GM12878 (cell line): ENCODE results near the gene ENPP6. TPM values are rescaled to one million over a fixed set of nuclear protein-coding genes. Genes with fewer than 3 reads are reported as not detected.

Experiments used
- ATAC-seq: fragments of 200-7000 bp; cut with Tn5 transposase; 3 replicates; pipeline ENCODE4 v1.9.1; 2020; ENCODE audit warnings: mild to moderate bottlenecking, moderate library complexity
- BruUV-seq: library from RNA; stranded (reverse); fragments of 400-500 nt; replicated peaks from 2 replicates; lab custom pipeline; 2021; lab: Mats Ljungman, UMichigan
- CTCF ChIA-PET: fragments of 300-600 bp; sonication (Branson Sonifier 250); formaldehyde crosslinking; extraction: SDS; loops from one replicate; lab custom pipeline; 2021; ENCODE audit warnings: inconsistent platforms; lab: Yijun Ruan, JAX
- POLR2A ChIA-PET: fragments of 350-600 bp; formaldehyde crosslinking; extraction: SDS; loops from one replicate; lab custom pipeline; 2021; ENCODE audit warnings: inconsistent platforms; lab: Charles Lee
- RAD21 ChIA-PET: fragments of 300-600 bp; sonication (Branson Sonifier 250); formaldehyde crosslinking; loops from one replicate; lab custom pipeline; 2023; ENCODE audit warnings: antibody characterized with exemption; ENCODE audit not compliant: unreplicated experiment; lab: Charles Lee
- SMC1A ChIA-PET: fragments of 300-600 bp; sonication (Branson Sonifier 250); formaldehyde crosslinking; loops from one replicate; lab custom pipeline; 2023; ENCODE audit not compliant: unreplicated experiment, uncharacterized antibody; lab: Charles Lee
- DNase-seq: peaks from one replicate; pipeline ENCODE4 v3.0.0-alpha.2; 2011; ENCODE audit warnings: low read depth, low spot score
- FAIRE-seq: peaks from 3 replicates; lab custom pipeline; 2011; peaks lifted over from hg19 to GRCh38; lab: Jason Lieb, UNC
- H2AFZ ChIP-seq: 2 replicates; pipeline ENCODE4 v1.6.0; 2011; ENCODE audit warnings: low read depth, low read length, control low read depth; ENCODE audit not compliant: control insufficient read depth
- H3K27ac ChIP-seq: 2 replicates; pipeline ENCODE4 v1.5.1; 2011; ENCODE audit warnings: control low read depth; ENCODE audit not compliant: control insufficient read depth, insufficient read depth
- H3K27me3 ChIP-seq, 2 experiments: replicated peaks in 1 of 2; 2 replicates each; pipeline versions ENCODE4 v1.6.0 to v1.6.1; 2011; ENCODE audit warnings: low read length in 1 of 2; ENCODE audit not compliant: control insufficient read depth in 2 of 2, insufficient read depth in 2 of 2
- H3K36me3 ChIP-seq, 2 experiments: 2 replicates each; pipeline ENCODE4 v1.5.1; 2011; ENCODE audit warnings: low read length in 1 of 2; ENCODE audit not compliant: control insufficient read depth in 2 of 2, insufficient read depth in 2 of 2
- H3K4me1 ChIP-seq: 2 replicates; pipeline ENCODE4 v1.6.1; 2011; ENCODE audit warnings: mild to moderate bottlenecking, low read length, moderate library complexity, mixed read lengths; ENCODE audit not compliant: control insufficient read depth, insufficient read depth
- H3K4me2 ChIP-seq: 2 replicates; pipeline ENCODE4 v1.6.0; 2011; ENCODE audit warnings: control low read depth; ENCODE audit not compliant: control insufficient read depth, insufficient read depth
- H3K4me3 ChIP-seq: fragments of 200-600 bp; sonication (generic); 2 replicates; pipeline ENCODE4 v1.5.1; 2016
- H3K79me2 ChIP-seq: 2 replicates; pipeline ENCODE4 v1.6.0; 2011; ENCODE audit warnings: low read length; ENCODE audit not compliant: control insufficient read depth, insufficient read depth
- H3K9ac ChIP-seq: 2 replicates; pipeline ENCODE4 v1.8.0; 2011; ENCODE audit warnings: low read length, control low read depth, mixed read lengths; ENCODE audit not compliant: control insufficient read depth, insufficient read depth
- H3K9me3 ChIP-seq: replicated peaks from 3 replicates; pipeline ENCODE4 v1.5.1; 2011; ENCODE audit warnings: mild to moderate bottlenecking, low read length; ENCODE audit not compliant: control insufficient read depth, insufficient read depth
- H4K20me1 ChIP-seq: 2 replicates; pipeline ENCODE4 v1.6.0; 2011; ENCODE audit not compliant: control insufficient read depth, insufficient read depth
- CHD1 ChIP-seq: IDR thresholded peaks from 2 replicates; pipeline ENCODE4 v1.6.1; 2012; ENCODE audit warnings: low read depth, low read length, improper control_type of control experiment
- FOXK2 ChIP-seq: fragments of 450-650 bp; IDR thresholded peaks from 2 replicates; pipeline ENCODE4 v1.6.1; 2017; ENCODE audit warnings: mild to moderate bottlenecking, moderate library complexity
- MTA3 ChIP-seq: IDR thresholded peaks from 2 replicates; pipeline ENCODE4 v1.6.1; 2012; ENCODE audit warnings: low read length, inconsistent platforms, borderline replicate concordance
- NFYA ChIP-seq: IDR thresholded peaks from 2 replicates; pipeline ENCODE4 v1.6.1; 2011; ENCODE audit warnings: low read depth, mild to moderate bottlenecking, low read length, improper control_type of control experiment, borderline replicate concordance
- RAD51 ChIP-seq: fragments of 450-650 bp; IDR thresholded peaks from 2 replicates; pipeline ENCODE4 v1.6.1; 2016; ENCODE audit warnings: moderate library complexity, mild to moderate bottlenecking, inconsistent platforms
- TCF7 ChIP-seq: IDR thresholded peaks from 2 replicates; pipeline ENCODE4 v1.6.1; 2014; ENCODE audit warnings: antibody characterized with exemption, borderline replicate concordance
- ZBED1 ChIP-seq: IDR thresholded peaks from 2 replicates; pipeline ENCODE4 v1.6.1; 2016; ENCODE audit warnings: borderline replicate concordance
- ZNF622 ChIP-seq: fragments of 450-650 bp; IDR thresholded peaks from 2 replicates; pipeline ENCODE4 v1.6.1; 2017; ENCODE audit warnings: mild to moderate bottlenecking, inconsistent platforms
- WGBS: methylation state at CpG from one replicate; pipeline ENCODE4 v1.1.6; 2016; ENCODE audit warnings: low lambda C conversion rate; ENCODE audit not compliant: insufficient replicate concordance, insufficient coverage; ENCODE audit errors: missing lambda C conversion rate; 5-methylcytosine and 5-hydroxymethylcytosine counted together
- in situ Hi-C: fragments of 300-500 bp; cut with MboI; formaldehyde crosslinking; loops from 9 replicates; pipeline ENCODE4 v1.14.3; 2018; ENCODE audit warnings: mixed read lengths
- intact Hi-C: fragments of 100-400 bp; cut with micrococcal nuclease; formaldehyde crosslinking; loops from one replicate; pipeline ENCODE4 v1.14.2; 2022; ENCODE audit not compliant: unreplicated experiment
- polyA plus RNA-seq, 11 experiments: library from polyadenylated mRNA; depleted of rRNA in 4 of 11; unstranded in 6 of 11; stranded (reverse) in 5 of 11; fragments of >200 nt; fragmentation: Nextera tagmentation in 4 of 11; fragmentation: Illumina TruSeq in 1 of 11; extraction: Ambion mirVana in 4 of 11; extraction: Trizol in 1 of 11; gene quantifications; 1 replicate in 1 of 11; 2 replicates in 10 of 11; pipeline versions ENCODE4 v1.2.1 to v1.2.3, GENCODE V29; 2011 to 2016; ENCODE audit warnings: inconsistent platforms in 2 of 11, missing spikeins in 2 of 11, low read depth in 1 of 11
- total RNA-seq, 4 experiments: library from RNA; depleted of rRNA in 3 of 4; stranded (reverse); fragments of >200 nt in 3 of 4; fragmentation: Illumina TruSeq in 1 of 4; extraction: Trizol in 1 of 4; gene quantifications; 2 replicates each; pipeline versions ENCODE4 v1.2.1 to v1.2.3, GENCODE V29; 2013 to 2021
- TF ChIP-seq, protein P1 (sequence below): IDR thresholded peaks from 2 replicates; pipeline ENCODE4 v1.6.1; 2012; ENCODE audit warnings: improper control_type of control experiment, low read depth, low read length; ENCODE audit not compliant: insufficient replicate concordance
- TF ChIP-seq, protein P2 (sequence below): IDR thresholded peaks from 2 replicates; pipeline ENCODE4 v1.6.1; 2012; ENCODE audit warnings: low read depth, low read length, improper control_type of control experiment
- TF ChIP-seq, protein P3 (sequence below): fragments of 450-650 bp; formaldehyde crosslinking; IDR thresholded peaks from 2 replicates; pipeline ENCODE4 v1.4.0; 2020; ENCODE audit warnings: mild to moderate bottlenecking, moderate library complexity

Gene ENPP6
- total and polyA plus RNA-seq, 10 of the 15 experiments (the other 5 are each of a cell fraction or from before 2014, with no cell fraction given): 0.04 to 1.0 (median 0.44) TPM; not detected in 1

DNA sequence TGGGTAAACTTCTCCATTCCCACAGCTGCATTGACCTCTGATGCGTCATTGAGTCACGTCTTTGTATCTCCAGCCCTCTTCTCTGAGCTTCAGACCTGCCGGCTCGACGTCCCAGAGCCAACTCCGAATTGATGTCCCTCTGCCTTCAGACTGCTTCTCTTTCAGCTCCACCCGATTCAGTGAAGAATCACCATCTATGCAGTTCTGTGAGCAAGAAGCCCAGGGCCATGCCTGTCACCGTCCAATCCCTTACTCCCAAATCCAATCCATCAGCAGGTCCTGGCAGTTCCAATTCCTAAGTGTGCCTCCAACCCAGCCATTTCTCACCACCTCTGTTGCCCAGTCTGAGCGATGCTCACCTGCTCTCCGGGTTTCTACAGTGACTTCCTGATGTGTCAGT, 70.7 kb downstream of the ENPP6 start (continued):
- TF ChIP-seq, protein P1, sequence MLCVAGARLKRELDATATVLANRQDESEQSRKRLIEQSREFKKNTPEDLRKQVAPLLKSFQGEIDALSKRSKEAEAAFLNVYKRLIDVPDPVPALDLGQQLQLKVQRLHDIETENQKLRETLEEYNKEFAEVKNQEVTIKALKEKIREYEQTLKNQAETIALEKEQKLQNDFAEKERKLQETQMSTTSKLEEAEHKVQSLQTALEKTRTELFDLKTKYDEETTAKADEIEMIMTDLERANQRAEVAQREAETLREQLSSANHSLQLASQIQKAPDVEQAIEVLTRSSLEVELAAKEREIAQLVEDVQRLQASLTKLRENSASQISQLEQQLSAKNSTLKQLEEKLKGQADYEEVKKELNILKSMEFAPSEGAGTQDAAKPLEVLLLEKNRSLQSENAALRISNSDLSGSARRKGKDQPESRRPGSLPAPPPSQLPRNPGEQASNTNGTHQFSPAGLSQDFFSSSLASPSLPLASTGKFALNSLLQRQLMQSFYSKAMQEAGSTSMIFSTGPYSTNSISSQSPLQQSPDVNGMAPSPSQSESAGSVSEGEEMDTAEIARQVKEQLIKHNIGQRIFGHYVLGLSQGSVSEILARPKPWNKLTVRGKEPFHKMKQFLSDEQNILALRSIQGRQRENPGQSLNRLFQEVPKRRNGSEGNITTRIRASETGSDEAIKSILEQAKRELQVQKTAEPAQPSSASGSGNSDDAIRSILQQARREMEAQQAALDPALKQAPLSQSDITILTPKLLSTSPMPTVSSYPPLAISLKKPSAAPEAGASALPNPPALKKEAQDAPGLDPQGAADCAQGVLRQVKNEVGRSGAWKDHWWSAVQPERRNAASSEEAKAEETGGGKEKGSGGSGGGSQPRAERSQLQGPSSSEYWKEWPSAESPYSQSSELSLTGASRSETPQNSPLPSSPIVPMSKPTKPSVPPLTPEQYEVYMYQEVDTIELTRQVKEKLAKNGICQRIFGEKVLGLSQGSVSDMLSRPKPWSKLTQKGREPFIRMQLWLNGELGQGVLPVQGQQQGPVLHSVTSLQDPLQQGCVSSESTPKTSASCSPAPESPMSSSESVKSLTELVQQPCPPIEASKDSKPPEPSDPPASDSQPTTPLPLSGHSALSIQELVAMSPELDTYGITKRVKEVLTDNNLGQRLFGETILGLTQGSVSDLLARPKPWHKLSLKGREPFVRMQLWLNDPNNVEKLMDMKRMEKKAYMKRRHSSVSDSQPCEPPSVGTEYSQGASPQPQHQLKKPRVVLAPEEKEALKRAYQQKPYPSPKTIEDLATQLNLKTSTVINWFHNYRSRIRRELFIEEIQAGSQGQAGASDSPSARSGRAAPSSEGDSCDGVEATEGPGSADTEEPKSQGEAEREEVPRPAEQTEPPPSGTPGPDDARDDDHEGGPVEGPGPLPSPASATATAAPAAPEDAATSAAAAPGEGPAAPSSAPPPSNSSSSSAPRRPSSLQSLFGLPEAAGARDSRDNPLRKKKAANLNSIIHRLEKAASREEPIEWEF: no peak

DNA sequence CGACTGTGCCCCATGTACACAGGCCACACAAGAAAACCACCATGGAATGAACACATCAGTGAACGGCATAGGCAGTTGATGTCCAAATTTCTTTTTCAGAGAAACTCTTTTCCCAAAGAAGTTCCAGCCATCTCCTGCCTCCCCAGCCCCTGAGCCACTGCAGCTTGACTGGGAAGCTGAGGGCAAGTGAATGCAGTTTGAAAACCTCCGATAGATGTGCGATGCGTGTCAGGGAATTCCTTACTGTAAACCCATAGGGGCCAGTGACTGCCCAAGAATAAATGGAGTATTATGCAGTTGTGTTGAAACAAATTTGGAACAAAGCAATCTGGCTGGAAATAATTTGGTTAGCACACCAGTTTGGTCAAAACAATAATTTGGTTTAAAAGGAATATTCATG, 72.1 kb downstream of the ENPP6 start:
- SMC1A ChIA-PET: no interaction called here
- Histone ChIP-seq H3K36me3 (no peaks in the 10 kb centered on the region), H3K4me3 (no peak overlapping the region), H3K9ac (no peak overlapping the region), H3K9me3 (no peaks in the 10 kb centered on the region; the same call in 2 of the 3 replicates), H3K27me3 (no peaks in the 10 kb centered on the region; a peak in 1 of 4 replicates), H3K4me1 (no peaks in the 10 kb centered on the region), H3K4me2 (no peak overlapping the region), H4K20me1 (no peaks in the 10 kb centered on the region), H3K79me2 (no peaks in the 10 kb centered on the region), H2AFZ (no peak overlapping the region), H3K27ac (no peak overlapping the region)
- CTCF ChIA-PET: no interaction called here
- POLR2A ChIA-PET: no interaction called here
- DNase-seq: no peak
- no peak for ATAC-seq
- WGBS: 75% methylated on average over 5 of the region's 5 CpGs
- BruUV-seq: no TSS peak
- in situ Hi-C loops (no loop called here), intact Hi-C loops (no loop called here)
- RAD21 ChIA-PET: no interaction called here
- FAIRE-seq: no peak
- TF ChIP-seq, protein P2, sequence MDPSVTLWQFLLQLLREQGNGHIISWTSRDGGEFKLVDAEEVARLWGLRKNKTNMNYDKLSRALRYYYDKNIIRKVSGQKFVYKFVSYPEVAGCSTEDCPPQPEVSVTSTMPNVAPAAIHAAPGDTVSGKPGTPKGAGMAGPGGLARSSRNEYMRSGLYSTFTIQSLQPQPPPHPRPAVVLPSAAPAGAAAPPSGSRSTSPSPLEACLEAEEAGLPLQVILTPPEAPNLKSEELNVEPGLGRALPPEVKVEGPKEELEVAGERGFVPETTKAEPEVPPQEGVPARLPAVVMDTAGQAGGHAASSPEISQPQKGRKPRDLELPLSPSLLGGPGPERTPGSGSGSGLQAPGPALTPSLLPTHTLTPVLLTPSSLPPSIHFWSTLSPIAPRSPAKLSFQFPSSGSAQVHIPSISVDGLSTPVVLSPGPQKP: no peak
- TF ChIP-seq ZNF622: no peak
- TF ChIP-seq ZBED1: no peak
- no peak for TF ChIP-seq NFYA
- no peak for TF ChIP-seq MTA3
- no peak for TF ChIP-seq CHD1
- no peak for TF ChIP-seq RAD51
- TF ChIP-seq, protein P3, sequence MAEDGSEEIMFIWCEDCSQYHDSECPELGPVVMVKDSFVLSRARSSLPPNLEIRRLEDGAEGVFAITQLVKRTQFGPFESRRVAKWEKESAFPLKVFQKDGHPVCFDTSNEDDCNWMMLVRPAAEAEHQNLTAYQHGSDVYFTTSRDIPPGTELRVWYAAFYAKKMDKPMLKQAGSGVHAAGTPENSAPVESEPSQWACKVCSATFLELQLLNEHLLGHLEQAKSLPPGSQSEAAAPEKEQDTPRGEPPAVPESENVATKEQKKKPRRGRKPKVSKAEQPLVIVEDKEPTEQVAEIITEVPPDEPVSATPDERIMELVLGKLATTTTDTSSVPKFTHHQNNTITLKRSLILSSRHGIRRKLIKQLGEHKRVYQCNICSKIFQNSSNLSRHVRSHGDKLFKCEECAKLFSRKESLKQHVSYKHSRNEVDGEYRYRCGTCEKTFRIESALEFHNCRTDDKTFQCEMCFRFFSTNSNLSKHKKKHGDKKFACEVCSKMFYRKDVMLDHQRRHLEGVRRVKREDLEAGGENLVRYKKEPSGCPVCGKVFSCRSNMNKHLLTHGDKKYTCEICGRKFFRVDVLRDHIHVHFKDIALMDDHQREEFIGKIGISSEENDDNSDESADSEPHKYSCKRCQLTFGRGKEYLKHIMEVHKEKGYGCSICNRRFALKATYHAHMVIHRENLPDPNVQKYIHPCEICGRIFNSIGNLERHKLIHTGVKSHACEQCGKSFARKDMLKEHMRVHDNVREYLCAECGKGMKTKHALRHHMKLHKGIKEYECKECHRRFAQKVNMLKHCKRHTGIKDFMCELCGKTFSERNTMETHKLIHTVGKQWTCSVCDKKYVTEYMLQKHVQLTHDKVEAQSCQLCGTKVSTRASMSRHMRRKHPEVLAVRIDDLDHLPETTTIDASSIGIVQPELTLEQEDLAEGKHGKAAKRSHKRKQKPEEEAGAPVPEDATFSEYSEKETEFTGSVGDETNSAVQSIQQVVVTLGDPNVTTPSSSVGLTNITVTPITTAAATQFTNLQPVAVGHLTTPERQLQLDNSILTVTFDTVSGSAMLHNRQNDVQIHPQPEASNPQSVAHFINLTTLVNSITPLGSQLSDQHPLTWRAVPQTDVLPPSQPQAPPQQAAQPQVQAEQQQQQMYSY: no peak
- TF ChIP-seq TCF7: no peak
- TF ChIP-seq FOXK2: no peak
